Epithelial cell of proximal tubule (primary cell): Measurements from ENCODE around the gene CCSER1. TPM values are rescaled to one million over a fixed set of nuclear protein-coding genes. Genes with fewer than 3 reads are reported as not detected.

Experiments
- DNase-seq: peaks from one replicate; pipeline ENCODE4 v3.0.0-alpha.2; 2011; ENCODE audit warnings: low read depth
- H3K4me3 ChIP-seq: 2 replicates; pipeline ENCODE4 v1.5.1; 2011; ENCODE audit warnings: low read depth, mild to moderate bottlenecking, low read length
- total RNA-seq: library from RNA; depleted of rRNA; stranded (reverse); fragments of >200 nt; gene quantifications from 2 replicates; pipeline ENCODE4 v1.2.3, GENCODE V29; 2015
- TF ChIP-seq, protein P1 (sequence below): conservative IDR thresholded peaks from 2 replicates; pipeline ENCODE4 v1.5.1; 2012; ENCODE audit warnings: low read depth, mild to moderate bottlenecking, low read length

CCSER1 gene
- total RNA-seq, 1 donor from 2014 or later, result not detected

DNA sequence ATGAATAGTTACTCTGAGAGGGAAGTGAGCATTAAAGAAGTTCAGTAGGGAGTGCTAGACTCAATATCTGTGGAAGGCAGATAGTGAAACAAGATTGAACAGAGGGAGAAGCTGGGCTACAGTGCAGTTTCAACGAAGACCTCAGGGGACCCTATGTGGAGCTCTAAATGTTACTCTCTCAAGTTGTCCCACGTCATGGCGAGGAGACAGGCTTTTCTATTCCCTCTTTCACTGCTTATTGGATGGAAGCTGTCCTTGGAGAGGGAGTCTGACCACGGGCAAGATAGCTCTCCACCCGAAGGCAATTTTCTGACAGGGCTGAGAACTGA, 42.3 kb upstream of the CCSER1 start:
- TF ChIP-seq, protein P1, sequence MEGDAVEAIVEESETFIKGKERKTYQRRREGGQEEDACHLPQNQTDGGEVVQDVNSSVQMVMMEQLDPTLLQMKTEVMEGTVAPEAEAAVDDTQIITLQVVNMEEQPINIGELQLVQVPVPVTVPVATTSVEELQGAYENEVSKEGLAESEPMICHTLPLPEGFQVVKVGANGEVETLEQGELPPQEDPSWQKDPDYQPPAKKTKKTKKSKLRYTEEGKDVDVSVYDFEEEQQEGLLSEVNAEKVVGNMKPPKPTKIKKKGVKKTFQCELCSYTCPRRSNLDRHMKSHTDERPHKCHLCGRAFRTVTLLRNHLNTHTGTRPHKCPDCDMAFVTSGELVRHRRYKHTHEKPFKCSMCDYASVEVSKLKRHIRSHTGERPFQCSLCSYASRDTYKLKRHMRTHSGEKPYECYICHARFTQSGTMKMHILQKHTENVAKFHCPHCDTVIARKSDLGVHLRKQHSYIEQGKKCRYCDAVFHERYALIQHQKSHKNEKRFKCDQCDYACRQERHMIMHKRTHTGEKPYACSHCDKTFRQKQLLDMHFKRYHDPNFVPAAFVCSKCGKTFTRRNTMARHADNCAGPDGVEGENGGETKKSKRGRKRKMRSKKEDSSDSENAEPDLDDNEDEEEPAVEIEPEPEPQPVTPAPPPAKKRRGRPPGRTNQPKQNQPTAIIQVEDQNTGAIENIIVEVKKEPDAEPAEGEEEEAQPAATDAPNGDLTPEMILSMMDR, result no peak
- H3K4me3 ChIP-seq, result no peak overlapping the region
- no peak for DNase-seq

DNA sequence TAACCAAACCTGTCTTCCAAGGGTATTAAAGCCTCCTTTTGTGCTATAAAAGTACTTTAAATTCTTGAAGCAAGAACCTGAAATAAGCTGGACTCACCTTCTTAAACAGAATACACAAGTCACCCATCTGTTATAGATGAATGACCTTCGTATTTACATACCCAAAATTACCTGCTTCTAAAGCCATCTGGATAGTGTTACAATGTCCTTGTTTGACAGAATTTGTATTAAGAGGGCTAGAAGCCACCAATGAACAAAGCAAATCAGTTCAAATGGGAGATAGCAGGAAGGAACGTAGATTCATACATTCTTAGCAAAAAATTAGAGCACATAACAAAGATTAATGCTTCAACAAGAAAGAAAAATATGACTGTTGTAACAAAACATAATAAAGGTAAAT, 33.7 kb upstream of the CCSER1 start:
- no peak for DNase-seq
- TF ChIP-seq, protein P1, result no peak
- H3K4me3 ChIP-seq, result no peak overlapping the region

DNA sequence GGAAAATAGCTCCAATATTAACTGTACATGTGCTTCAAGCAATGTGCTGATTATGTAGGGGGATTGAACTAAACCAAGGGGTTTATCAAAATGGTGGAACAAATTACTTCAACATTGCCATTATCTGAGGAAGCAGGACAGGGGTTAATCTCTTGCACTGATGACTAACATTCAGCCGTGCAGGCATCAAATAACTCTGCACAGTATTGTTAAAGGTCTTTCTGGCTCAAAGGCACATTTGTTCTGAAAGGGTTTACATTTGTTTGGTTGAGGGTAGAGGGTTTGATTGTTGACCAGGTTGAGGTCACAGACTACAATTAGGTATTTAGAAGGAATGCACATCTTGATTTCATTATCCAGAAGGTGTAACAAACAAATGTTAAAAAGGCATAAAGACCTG, 32.2 kb upstream of the CCSER1 start:
- no peak overlapping the region for H3K4me3 ChIP-seq
- no peak for DNase-seq
- TF ChIP-seq, protein P1, result no peak

DNA sequence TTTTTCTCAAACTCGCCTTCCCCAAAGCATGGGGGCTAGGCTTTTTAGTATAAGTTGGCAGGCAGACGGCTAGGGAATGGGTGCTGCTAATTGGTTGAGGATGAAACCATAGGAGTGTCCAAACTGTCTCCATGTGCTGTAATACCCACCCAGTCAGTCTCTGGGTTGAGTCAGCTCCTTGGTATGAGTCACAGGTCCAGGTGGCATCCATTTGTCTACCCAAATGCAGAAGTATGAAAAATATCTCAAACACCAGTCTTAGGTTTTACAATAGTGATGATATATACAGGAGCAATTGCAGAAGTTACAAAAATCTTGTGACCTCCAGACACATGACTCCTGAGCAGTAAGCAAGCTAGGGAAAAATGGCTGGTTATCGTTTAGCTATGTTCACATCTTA, 27.4 kb upstream of the CCSER1 start:
- TF ChIP-seq, protein P1, result no peak
- DNase-seq, result no peak

DNA sequence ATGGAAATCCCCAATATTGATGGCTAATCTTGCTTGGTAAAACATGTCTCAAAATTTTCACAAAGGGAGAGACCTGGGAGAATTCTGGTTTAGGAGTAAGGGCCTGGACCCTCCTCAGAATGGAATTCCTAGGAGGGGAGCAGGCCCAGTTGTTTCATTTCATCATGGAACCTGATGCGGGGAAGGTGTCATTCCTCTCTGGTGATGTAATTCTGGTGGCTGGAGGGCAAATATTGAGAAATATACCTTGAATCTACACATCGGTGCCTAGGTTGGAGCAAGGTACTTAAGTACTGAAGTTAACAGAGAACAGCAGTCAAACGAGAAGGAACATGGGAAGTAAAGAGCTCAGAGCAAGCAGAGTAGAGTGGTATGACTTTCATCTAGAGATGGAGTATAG, 23.2 kb upstream of the CCSER1 start:
- no peak for DNase-seq
- TF ChIP-seq, protein P1, result no peak
- H3K4me3 ChIP-seq, result no peak overlapping the region

More for the DNA sequence above, 27.4 kb upstream of the CCSER1 start:
- no peak overlapping the region for H3K4me3 ChIP-seq

DNA sequence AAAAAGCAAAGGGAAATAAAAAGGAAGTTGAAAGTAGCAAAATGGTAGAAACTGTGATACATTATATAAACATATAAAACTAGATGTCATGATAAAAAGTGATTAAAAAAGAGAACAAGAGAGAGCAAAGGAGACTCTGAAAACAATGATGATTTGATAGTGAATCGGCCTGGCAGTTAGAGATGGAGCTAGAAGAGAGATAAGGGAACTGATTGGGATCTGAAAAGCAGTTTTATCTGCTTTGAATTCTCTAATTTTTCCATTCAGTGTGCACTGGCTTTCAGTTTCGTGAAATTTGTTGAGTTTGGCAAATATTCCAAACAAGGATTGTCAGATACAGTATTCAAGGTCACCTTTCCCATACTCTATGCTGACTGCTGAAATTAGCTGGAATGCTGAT, 21.9 kb upstream of the CCSER1 start:
- TF ChIP-seq, protein P1, result no peak
- no peak overlapping the region for H3K4me3 ChIP-seq
- no peak for DNase-seq

DNA sequence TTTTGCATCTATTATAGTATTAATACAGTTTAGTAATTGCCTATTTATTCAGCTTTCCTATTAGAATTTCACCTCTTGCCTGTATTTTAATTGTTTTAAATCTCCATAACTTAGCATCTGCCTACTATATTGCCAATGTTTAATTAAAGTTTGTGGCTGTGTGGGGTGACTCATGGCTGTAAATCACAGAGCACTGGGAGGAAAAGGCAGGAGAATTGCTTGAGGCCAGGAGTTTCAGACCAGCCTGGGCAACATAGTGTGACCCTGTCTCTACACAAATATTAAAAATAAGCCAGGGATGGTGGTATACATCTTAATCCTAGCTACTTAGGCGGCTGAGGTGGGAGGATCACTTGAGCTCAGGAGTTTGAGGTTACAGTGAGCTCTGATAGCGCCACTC, 14.5 kb upstream of the CCSER1 start:
- DNase-seq, result no peak
- TF ChIP-seq, protein P1, result no peak
- no peak overlapping the region for H3K4me3 ChIP-seq
